HEK293 (cell line): Measurements from ENCODE around the gene TAL1.

Experiments
- CTCF ChIA-PET: fragments of 350-600 bp; formaldehyde crosslinking; extraction: SDS; loops from one replicate; lab custom pipeline; 2021; ENCODE audit warnings: antibody characterized with exemption; lab: Yijun Ruan, JAX
- POLR2A ChIA-PET: fragments of 300-600 bp; formaldehyde crosslinking; extraction: SDS; loops from one replicate; lab custom pipeline; 2020; ENCODE audit warnings: antibody characterized with exemption, inconsistent platforms; lab: Yijun Ruan, JAX
- H3K27ac ChIP-seq: fragments of 200-500 bp; sonication (Bioruptor generic); 2 replicates; pipeline ENCODE4 v1.5.1; 2014; ENCODE audit warnings: low read depth, low read length, control low read depth, inconsistent platforms; ENCODE audit errors: extremely low read depth
- H3K36me3 ChIP-seq, 2 experiments: fragments of 200-500 bp in 1 of 2; sonication (Bioruptor generic) in 1 of 2; 1 replicate in 1 of 2; 2 replicates in 1 of 2; pipeline ENCODE4 v1.5.1; 2014 to 2017; ENCODE audit warnings: inconsistent platforms in 2 of 2, low read length in 2 of 2; ENCODE audit not compliant: control insufficient read depth in 2 of 2, insufficient read depth in 1 of 2
- H3K4me1 ChIP-seq: fragments of 200-500 bp; sonication (Bioruptor generic); 2 replicates; pipeline ENCODE4 v1.5.1; 2014; ENCODE audit warnings: mild to moderate bottlenecking, low read length, inconsistent platforms; ENCODE audit not compliant: control insufficient read depth, insufficient read depth
- H3K4me3 ChIP-seq: 2 replicates; pipeline ENCODE4 v1.5.1; 2011; ENCODE audit warnings: low read depth, mild to moderate bottlenecking, control low read depth, low read length, moderate library complexity
- H3K9me3 ChIP-seq: fragments of 200-500 bp; sonication (Bioruptor generic); 2 replicates; pipeline ENCODE4 v1.5.1; 2014; ENCODE audit warnings: low read depth, low read length, inconsistent platforms; ENCODE audit not compliant: control insufficient read depth, insufficient read depth
- HOXD13 ChIP-seq: sonication (generic); formaldehyde crosslinking; IDR thresholded peaks from 2 replicates; pipeline ENCODE4 v1.8.0; 2022; ENCODE audit warnings: missing genetic modification reagents, borderline replicate concordance
- KLF8 ChIP-seq: fragments of 450-650 bp; formaldehyde crosslinking; IDR thresholded peaks from 2 replicates; pipeline ENCODE4 v1.5.1; 2016; ENCODE audit warnings: missing biosample characterization, missing genetic modification characterization
- MYNN ChIP-seq: fragments of 450-650 bp; formaldehyde crosslinking; IDR thresholded peaks from 2 replicates; pipeline ENCODE4 v1.5.1; 2016; ENCODE audit warnings: missing biosample characterization, missing genetic modification characterization, borderline replicate concordance
- PATZ1 ChIP-seq: fragments of 450-650 bp; formaldehyde crosslinking; IDR thresholded peaks from 2 replicates; pipeline ENCODE4 v1.5.1; 2016; ENCODE audit warnings: missing biosample characterization, missing genetic modification characterization
- SETDB1 ChIP-seq: IDR thresholded peaks from one replicate; pipeline ENCODE4 v1.6.1; 2017; ENCODE audit warnings: mild to moderate bottlenecking, low read length, moderate library complexity, mixed read lengths; ENCODE audit not compliant: insufficient read length
- SP3 ChIP-seq: fragments of 450-650 bp; formaldehyde crosslinking; IDR thresholded peaks from 2 replicates; pipeline ENCODE4 v1.5.1; 2016; ENCODE audit warnings: missing biosample characterization, missing genetic modification characterization
- TCF7L2 ChIP-seq: IDR thresholded peaks from 2 replicates; pipeline ENCODE4 v1.6.1; 2011; ENCODE audit warnings: low read depth, mild to moderate bottlenecking, inconsistent platforms, low read length, moderate library complexity, borderline replicate concordance
- ZBTB1 ChIP-seq: fragments of 450-650 bp; formaldehyde crosslinking; IDR thresholded peaks from 2 replicates; pipeline ENCODE4 v1.5.1; 2016; ENCODE audit warnings: missing biosample characterization, missing genetic modification characterization
- ZBTB17 ChIP-seq: fragments of 450-650 bp; formaldehyde crosslinking; IDR thresholded peaks from 2 replicates; pipeline ENCODE4 v1.5.1; 2016; ENCODE audit warnings: missing biosample characterization, missing genetic modification characterization
- ZBTB48 ChIP-seq: fragments of 450-650 bp; formaldehyde crosslinking; IDR thresholded peaks from 2 replicates; pipeline ENCODE4 v1.5.1; 2016; ENCODE audit warnings: missing biosample characterization, missing genetic modification characterization
- ZNF132 ChIP-seq: fragments of 450-650 bp; formaldehyde crosslinking; IDR thresholded peaks from 2 replicates; pipeline ENCODE4 v1.5.1; 2017; ENCODE audit warnings: missing biosample characterization, missing genetic modification characterization, borderline replicate concordance
- ZNF146 ChIP-seq: fragments of 450-650 bp; formaldehyde crosslinking; IDR thresholded peaks from 2 replicates; pipeline ENCODE4 v1.5.1; 2016; ENCODE audit warnings: missing biosample characterization, missing genetic modification characterization
- ZNF2 ChIP-seq: fragments of 450-650 bp; formaldehyde crosslinking; IDR thresholded peaks from 2 replicates; pipeline ENCODE4 v1.5.1; 2016; ENCODE audit warnings: missing biosample characterization, missing genetic modification characterization
- ZNF223 ChIP-seq: fragments of 450-650 bp; formaldehyde crosslinking; IDR thresholded peaks from 2 replicates; pipeline ENCODE4 v1.5.1; 2016; ENCODE audit warnings: missing biosample characterization, missing genetic modification characterization
- ZNF266 ChIP-seq: fragments of 450-650 bp; formaldehyde crosslinking; IDR thresholded peaks from 2 replicates; pipeline ENCODE4 v1.5.1; 2016; ENCODE audit warnings: missing biosample characterization, missing genetic modification characterization, low read depth
- ZNF280D ChIP-seq: fragments of 450-650 bp; formaldehyde crosslinking; IDR thresholded peaks from 2 replicates; pipeline ENCODE4 v1.5.1; 2016; ENCODE audit warnings: missing biosample characterization, missing genetic modification characterization
- ZNF302 ChIP-seq: fragments of 450-650 bp; formaldehyde crosslinking; IDR thresholded peaks from 2 replicates; pipeline ENCODE4 v1.5.1; 2016; ENCODE audit warnings: missing biosample characterization, missing genetic modification characterization, low read depth
- ZNF350 ChIP-seq: fragments of 450-650 bp; formaldehyde crosslinking; IDR thresholded peaks from 2 replicates; pipeline ENCODE4 v1.5.0; 2017; ENCODE audit warnings: missing biosample characterization, mild to moderate bottlenecking, missing genetic modification characterization
- ZNF391 ChIP-seq: fragments of 450-650 bp; formaldehyde crosslinking; IDR thresholded peaks from 2 replicates; pipeline ENCODE4 v1.5.1; 2016; ENCODE audit warnings: low read depth, missing biosample characterization, missing genetic modification characterization, borderline replicate concordance
- ZNF394 ChIP-seq: fragments of 450-650 bp; formaldehyde crosslinking; IDR thresholded peaks from 2 replicates; pipeline ENCODE4 v1.5.1; 2016; ENCODE audit warnings: missing biosample characterization, missing genetic modification characterization, mild to moderate bottlenecking, moderate library complexity, borderline replicate concordance
- ZNF544 ChIP-seq: fragments of 450-650 bp; formaldehyde crosslinking; IDR thresholded peaks from 2 replicates; pipeline ENCODE4 v1.5.0; 2017; ENCODE audit warnings: missing biosample characterization, missing genetic modification characterization
- ZNF596 ChIP-seq: fragments of 450-650 bp; IDR thresholded peaks from 2 replicates; pipeline ENCODE4 v1.5.0; 2018; ENCODE audit warnings: missing biosample characterization, mild to moderate bottlenecking, missing genetic modification characterization, moderate library complexity
- ZNF600 ChIP-seq: fragments of 450-650 bp; formaldehyde crosslinking; IDR thresholded peaks from 2 replicates; pipeline ENCODE4 v1.5.1; 2016; ENCODE audit warnings: missing biosample characterization, missing genetic modification characterization
- ZNF626 ChIP-seq: fragments of 450-650 bp; sonication (Bioruptor Pico); formaldehyde crosslinking; IDR thresholded peaks from 2 replicates; pipeline ENCODE4 v1.5.1; 2018; ENCODE audit warnings: missing biosample characterization, missing genetic modification characterization, inconsistent platforms
- ZNF701 ChIP-seq: fragments of 450-650 bp; formaldehyde crosslinking; IDR thresholded peaks from 2 replicates; pipeline ENCODE4 v1.5.1; 2016; ENCODE audit warnings: missing biosample characterization, missing genetic modification characterization
- ZNF707 ChIP-seq: fragments of 450-650 bp; formaldehyde crosslinking; IDR thresholded peaks from 2 replicates; pipeline ENCODE4 v1.5.1; 2016; ENCODE audit warnings: missing biosample characterization, missing genetic modification characterization
- ZNF747 ChIP-seq: fragments of 450-650 bp; formaldehyde crosslinking; IDR thresholded peaks from 2 replicates; pipeline ENCODE4 v1.5.1; 2016; ENCODE audit warnings: missing biosample characterization, missing genetic modification characterization
- ZNF785 ChIP-seq: fragments of 450-650 bp; formaldehyde crosslinking; IDR thresholded peaks from 2 replicates; pipeline ENCODE4 v1.5.1; 2016; ENCODE audit warnings: missing biosample characterization, missing genetic modification characterization

The TAL1 gene

GRCh38 chr1:47223174-47223920 lies 8.7 kb downstream of the TAL1 start:
- Histone ChIP-seq H3K27ac (no peak overlapping the region), H3K9me3 (no peaks in the 10 kb centered on the region), H3K4me3 (no peak overlapping the region), H3K4me1 (no peaks in the 10 kb centered on the region), H3K36me3 (no peaks in the 10 kb centered on the region)
- POLR2A ChIA-PET, result interaction anchor here (0.7 kb wide), 1 partner anchor 136 kb away, joined by 3 read pairs; no protein-coding TSS in a partner anchor
- CTCF ChIA-PET, result no interaction called here
- TF ChIP-seq ZNF146 (tag by site-specific recombination) (no peak), SP3 (tag by site-specific recombination) (no peak), ZNF266 (no peak), ZNF132 (tag by site-specific recombination) (no peak), ZNF626 (no peak), ZNF302 (tag by site-specific recombination) (no peak), TCF7L2 (no peak), ZBTB48 (tag by site-specific recombination) (no peak), SETDB1 (no peak)

- Histone ChIP-seq H3K4me1 (no peaks in the 10 kb centered on the region), H3K27ac (no peak overlapping the region), H3K36me3 (no peaks in the 10 kb centered on the region), H3K9me3 (no peaks in the 10 kb centered on the region), H3K4me3 (no peak overlapping the region)
- ChIA-PET POLR2A (no interaction called here), CTCF (interaction anchor here (0.7 to 1.6 kb wide), 2 partner anchors 12 to 29 kb away, joined by 3 to 4 read pairs; no protein-coding TSS in a partner anchor)
- TF ChIP-seq KLF8 (tag by site-specific recombination) (no peak), ZNF785 (tag by site-specific recombination) (no peak), ZNF596 (no peak), ZNF707 (tag by site-specific recombination) (no peak), ZNF280D (tag by site-specific recombination) (no peak), ZNF394 (tag by site-specific recombination) (no peak), MYNN (no peak), ZNF223 (tag by site-specific recombination) (no peak), ZNF544 (tag by site-specific recombination) (no peak), ZNF747 (no peak), ZNF2 (no peak), ZBTB1 (tag by site-specific recombination) (no peak), ZNF701 (tag by site-specific recombination) (no peak), ZNF600 (tag by site-specific recombination) (no peak), HOXD13 (CRISPR knock-in tag) (no peak), ZNF391 (no peak), ZBTB17 (tag by site-specific recombination) (no peak), ZNF350 (tag by site-specific recombination) (no peak), PATZ1 (no peak)
Observed at GRCh38 chr1:47222476-47222875, 9.5 kb downstream of the TAL1 start.
